H1 (cell line): Measurements from ENCODE around the gene CAPS. TPM values are rescaled to one million over a fixed set of nuclear protein-coding genes. Genes with fewer than 3 reads are reported as not detected.

Experiments used
- CTCF ChIA-PET: fragments of 300-600 bp; sonication (Branson Sonifier 250); formaldehyde crosslinking; loops from one replicate; lab custom pipeline; 2021; ENCODE audit not compliant: partially characterized antibody; lab: Charles Lee
- POLR2A ChIA-PET: fragments of 300-600 bp; sonication (Branson Sonifier 250); formaldehyde crosslinking; loops from one replicate; lab custom pipeline; 2021; ENCODE audit warnings: inconsistent platforms; ENCODE audit not compliant: partially characterized antibody; lab: Charles Lee
- DNase-seq, 2 experiments: peaks; one replicate each; pipeline versions ENCODE4 v3.0.0 to v3.0.0-alpha.2; 2010 to 2022; ENCODE audit warnings: low spot score in 2 of 2, low read depth in 1 of 2, mixed read lengths in 1 of 2
- FAIRE-seq: peaks from 2 replicates; lab custom pipeline; 2011; peaks lifted over from hg19 to GRCh38; lab: Jason Lieb, UNC
- H2AFZ ChIP-seq: 2 replicates; pipeline ENCODE4 v1.8.1; 2012; ENCODE audit warnings: low read length, inconsistent platforms
- H2AK5ac ChIP-seq: 2 replicates; pipeline ENCODE4 v1.6.1; 2013; ENCODE audit warnings: low read depth, low read length
- H2BK120ac ChIP-seq: replicated peaks from 2 replicates; pipeline ENCODE3; 2013; ENCODE audit warnings: low read depth, low read length, inconsistent platforms
- H2BK12ac ChIP-seq: 2 replicates; pipeline ENCODE4 v1.6.1; 2013; ENCODE audit warnings: low read depth, low read length
- H2BK15ac ChIP-seq: 2 replicates; pipeline ENCODE4 v1.6.1; 2013; ENCODE audit warnings: low read length
- H2BK20ac ChIP-seq: 2 replicates; pipeline ENCODE4 v1.6.1; 2013; ENCODE audit warnings: low read length
- H2BK5ac ChIP-seq: 2 replicates; pipeline ENCODE4 v1.6.1; 2013; ENCODE audit warnings: low read depth, low read length
- H3K14ac ChIP-seq: 2 replicates; pipeline ENCODE4 v1.6.1; 2013; ENCODE audit warnings: inconsistent platforms; ENCODE audit not compliant: insufficient read length
- H3K18ac ChIP-seq: 2 replicates; pipeline ENCODE4 v1.6.1; 2013; ENCODE audit warnings: low read length; ENCODE audit errors: extremely low read depth
- H3K23ac ChIP-seq: 2 replicates; pipeline ENCODE4 v1.6.1; 2013; ENCODE audit warnings: inconsistent platforms; ENCODE audit not compliant: insufficient read length
- H3K23me2 ChIP-seq: 2 replicates; pipeline ENCODE4 v1.6.1; 2013; ENCODE audit warnings: low read depth, low read length
- H3K27ac ChIP-seq: 2 replicates; pipeline ENCODE4 v1.6.1; 2011; ENCODE audit warnings: low read depth, low read length, inconsistent platforms
- H3K27me3 ChIP-seq, 4 experiments: replicated peaks in 1 of 4; 1 replicate in 1 of 4; 2 replicates in 3 of 4; pipeline versions ENCODE4 v1.6.1 to v1.8.1; 2011 to 2013; ENCODE audit warnings: low read length in 3 of 4, mild to moderate bottlenecking in 3 of 4, inconsistent platforms in 2 of 4, mixed read lengths in 2 of 4, moderate library complexity in 1 of 4; ENCODE audit not compliant: control insufficient read depth in 3 of 4, insufficient read depth in 3 of 4; ENCODE audit errors: extremely low read depth in 1 of 4
- H3K36me3 ChIP-seq, 4 experiments: 2 replicates each; pipeline versions ENCODE4 v1.6.1 to v1.8.1; 2011 to 2013; ENCODE audit warnings: mild to moderate bottlenecking in 4 of 4, low read length in 3 of 4, moderate library complexity in 2 of 4, control low read depth in 1 of 4, inconsistent platforms in 1 of 4; ENCODE audit not compliant: insufficient read depth in 4 of 4, control insufficient read depth in 2 of 4
- H3K4ac ChIP-seq: replicated peaks from 2 replicates; pipeline ENCODE3; 2013; ENCODE audit warnings: low read length, low read depth, mixed read lengths, inconsistent platforms; ENCODE audit not compliant: insufficient read length
- H3K4me1 ChIP-seq, 4 experiments: replicated peaks in 1 of 4; 1 replicate in 1 of 4; 2 replicates in 3 of 4; pipeline versions ENCODE4 v1.6.1 to v1.8.1; 2011 to 2013; ENCODE audit warnings: low read length in 3 of 4, inconsistent platforms in 2 of 4, mixed read lengths in 1 of 4; ENCODE audit not compliant: insufficient read depth in 4 of 4, control insufficient read depth in 3 of 4
- H3K4me2 ChIP-seq, 2 experiments: 2 replicates each; pipeline versions ENCODE4 v1.6.1 to v1.8.1; 2011 to 2013; ENCODE audit warnings: low read depth in 2 of 2, low read length in 2 of 2, control low read depth in 1 of 2, inconsistent platforms in 1 of 2, mild to moderate bottlenecking in 1 of 2; ENCODE audit not compliant: insufficient read depth in 1 of 2
- H3K4me3 ChIP-seq, 4 experiments: fragments of 200-600, 300-600 bp in 1 of 4; sonication (generic), shearing (Covaris generic), sonication (Bioruptor Twin) in 1 of 4; 2 replicates each; pipeline versions ENCODE4 v1.5.1 to v1.8.1; 2011 to 2016; ENCODE audit warnings: low read length in 4 of 4, low read depth in 3 of 4, control low read depth in 2 of 4, inconsistent platforms in 2 of 4, mild to moderate bottlenecking in 2 of 4, mixed read lengths in 1 of 4, moderate library complexity in 1 of 4; ENCODE audit not compliant: insufficient read depth in 2 of 4; ENCODE audit errors: extremely low read depth in 1 of 4
- H3K56ac ChIP-seq: replicated peaks from 2 replicates; pipeline ENCODE3; 2013; ENCODE audit warnings: low read depth, mild to moderate bottlenecking, mixed read lengths, low read length, inconsistent platforms; ENCODE audit not compliant: insufficient read length
- H3K79me1 ChIP-seq: 2 replicates; pipeline ENCODE4 v1.6.1; 2013; ENCODE audit warnings: low read depth, low read length, control low read depth
- H3K79me2 ChIP-seq, 2 experiments: 2 replicates each; pipeline versions ENCODE4 v1.6.1 to v1.8.1; 2012 to 2013; ENCODE audit warnings: low read length in 2 of 2, mild to moderate bottlenecking in 2 of 2, inconsistent platforms in 1 of 2; ENCODE audit not compliant: insufficient read depth in 2 of 2, control insufficient read depth in 1 of 2
- H3K9ac ChIP-seq, 4 experiments: replicated peaks in 1 of 4; 1 replicate in 1 of 4; 2 replicates in 3 of 4; pipeline versions ENCODE4 v1.6.1 to v1.8.1; 2011 to 2013; ENCODE audit warnings: low read depth in 3 of 4, low read length in 3 of 4, control low read depth in 2 of 4, mild to moderate bottlenecking in 2 of 4, moderate library complexity in 2 of 4, inconsistent platforms in 1 of 4; ENCODE audit errors: extremely low read depth in 1 of 4
- H3K9me3 ChIP-seq, 2 experiments: 2 replicates each; pipeline versions ENCODE4 v1.6.1 to v1.8.1; 2012 to 2013; ENCODE audit warnings: mild to moderate bottlenecking in 2 of 2, moderate library complexity in 2 of 2, control low read depth in 1 of 2, inconsistent platforms in 1 of 2, low read depth in 1 of 2, low read length in 1 of 2, mixed read lengths in 1 of 2; ENCODE audit not compliant: insufficient read depth in 2 of 2
- H4K20me1 ChIP-seq, 2 experiments: replicated peaks in 1 of 2; 2 replicates each; pipeline versions ENCODE3 to v1.8.1; 2011 to 2013; ENCODE audit warnings: inconsistent platforms in 2 of 2, low read length in 2 of 2, mild to moderate bottlenecking in 1 of 2; ENCODE audit not compliant: insufficient read depth in 2 of 2, control insufficient read depth in 1 of 2
- H4K5ac ChIP-seq: 2 replicates; pipeline ENCODE4 v1.6.1; 2013; ENCODE audit warnings: low read length, low read depth, mixed read lengths, inconsistent platforms; ENCODE audit not compliant: insufficient read length
- H4K8ac ChIP-seq: 2 replicates; pipeline ENCODE4 v1.8.0; 2013; ENCODE audit warnings: mild to moderate bottlenecking, moderate library complexity, low read length, inconsistent platforms; ENCODE audit not compliant: insufficient read depth; ENCODE audit errors: extremely low read depth
- H4K91ac ChIP-seq: replicated peaks from 2 replicates; pipeline ENCODE3; 2013; ENCODE audit warnings: low read length, mixed read lengths, inconsistent platforms; ENCODE audit not compliant: insufficient read length
- ATF3 ChIP-seq: IDR thresholded peaks from 2 replicates; pipeline ENCODE4 v1.6.1; 2011; ENCODE audit warnings: low read depth, mild to moderate bottlenecking, low read length; ENCODE audit not compliant: insufficient read depth
- EP300 ChIP-seq, 2 experiments: IDR thresholded peaks; 1 replicate in 1 of 2; 2 replicates in 1 of 2; pipeline ENCODE4 v1.6.1; 2011 to 2012; ENCODE audit warnings: low read depth in 2 of 2, low read length in 2 of 2, mild to moderate bottlenecking in 2 of 2, borderline replicate concordance in 1 of 2, inconsistent platforms in 1 of 2, moderate library complexity in 1 of 2
- JUND ChIP-seq: IDR thresholded peaks from 2 replicates; pipeline ENCODE4 v1.6.1; 2011; ENCODE audit warnings: mild to moderate bottlenecking, improper control_type of control experiment, low read length
- SP4 ChIP-seq: IDR thresholded peaks from 2 replicates; pipeline ENCODE4 v1.6.1; 2012; ENCODE audit warnings: low read length, inconsistent platforms
- SRF ChIP-seq: IDR thresholded peaks from 2 replicates; pipeline ENCODE4 v1.6.1; 2011; ENCODE audit warnings: mild to moderate bottlenecking, low read depth, low read length, moderate library complexity
- USF2 ChIP-seq: IDR thresholded peaks from 2 replicates; pipeline ENCODE4 v1.6.1; 2011; ENCODE audit warnings: low read length, improper control_type of control experiment
- WGBS, 2 experiments: shearing (Covaris generic) in 1 of 2; methylation state at CpG; one replicate each; pipeline versions ENCODE4 v1.1.6 to v1.1.7; 2013 to 2015; ENCODE audit warnings: low lambda C conversion rate in 2 of 2, mixed read lengths in 2 of 2, inconsistent platforms in 1 of 2, low coverage in 1 of 2, missing lambda C conversion rate in 1 of 2; ENCODE audit not compliant: insufficient replicate concordance in 2 of 2, insufficient coverage in 1 of 2, insufficient read length in 1 of 2; ENCODE audit errors: extremely low coverage in 1 of 2, missing lambda C conversion rate in 1 of 2; 5-methylcytosine and 5-hydroxymethylcytosine counted together
- polyA plus RNA-seq, 7 experiments: library from polyadenylated mRNA; depleted of rRNA in 3 of 7; stranded (reverse) in 5 of 7; unstranded in 2 of 7; fragments of >200 nt in 5 of 7; fragments of 200-250 nt in 2 of 7; gene quantifications; 1 replicate in 5 of 7; 2 replicates in 1 of 7; 4 replicates in 1 of 7; pipeline versions ENCODE4 v1.2.1 to v1.2.3, GENCODE V29; 2011 to 2013; ENCODE audit warnings: missing spikeins in 2 of 7, mixed read lengths in 2 of 7
- total RNA-seq: library from RNA; stranded (reverse); fragmentation: NEBNext Ultra II Directional; extraction: Animal tissue kit (Norgen Biotek cat#: 25700); gene quantifications from 2 replicates; pipeline ENCODE4 v1.2.1, GENCODE V29; 2021

CAPS gene
- total and polyA plus RNA-seq, 2 of the 8 experiments (the other 6 are each of a cell fraction or from before 2014, with no cell fraction given) = 2.1 to 2.4 TPM

GRCh38 chr19:5867201-5868136 lies 46.6 kb upstream of the CAPS start:
- Histone ChIP-seq H3K4ac (no peak overlapping the region), H2BK120ac (no peak overlapping the region), H3K36me3 (no peaks in the 10 kb centered on the region), H4K5ac (no peak overlapping the region), H4K8ac (no peak overlapping the region; the same call in 1 of the 2 replicates), H2BK12ac (no peak overlapping the region), H3K27ac (no peak overlapping the region), H4K91ac (no peak overlapping the region), H3K4me2 (no peak overlapping the region), H3K79me1 (no peaks in the 10 kb centered on the region), H2BK5ac (no peak overlapping the region), H2AK5ac (no peak overlapping the region), H4K20me1 (no peaks in the 10 kb centered on the region), H2BK20ac (no peak overlapping the region), H3K18ac (no peak overlapping the region), H3K4me1 (no peaks in the 10 kb centered on the region; a peak in 1 of 7 replicates), H2BK15ac (no peak overlapping the region), H3K56ac (no peak overlapping the region), H3K23ac (no peak overlapping the region), H3K9me3 (no peaks in the 10 kb centered on the region), H3K4me3 (no peak overlapping the region), H3K23me2 (no peaks in the 10 kb centered on the region), H3K9ac (no peak overlapping the region), H3K14ac (no peak overlapping the region), H3K79me2 (no peaks in the 10 kb centered on the region), H3K27me3 (peaks cover 0 to 2% (median 1%) of the 10 kb centered on the region in 4 experiments; a peak in 2 of 7 replicates), H2AFZ (no peak overlapping the region)
- DNase-seq (no peak), FAIRE-seq (no peak)
- ChIA-PET CTCF (no interaction called here), POLR2A (interaction anchor here (1.2 kb wide), 1 partner anchor 40 kb away, joined by 5 read pairs; no protein-coding TSS in a partner anchor)
- 87% methylated on average over 19 of the region's 31 CpGs; no CpG with 5 or more reads in 1 of the 2 experiments for WGBS, 2 experiments
- no peak for TF ChIP-seq EP300 (IDR thresholded peaks at IDR 0.05; ENCODE audit: borderline replicate concordance in 1 of 2, low read depth in 2 of 2, low read length in 2 of 2)
- no peak for TF ChIP-seq SP4
- TF ChIP-seq ATF3 = no peak
- no peak for TF ChIP-seq JUND
- TF ChIP-seq USF2 = no peak
- no peak for TF ChIP-seq SRF
